ENCODE results near the gene CYP46A1.

CYP46A1 gene

GRCh38 chr14:99716850-99717681 lies 33.0 kb downstream of the CYP46A1 start:
- no peak for DNase-seq

- no peak for DNase-seq
Measured at GRCh38 chr14:99717682-99718013, 33.5 kb downstream of the CYP46A1 start.

GRCh38 chr14:99718031-99718810 lies 34.1 kb downstream of the CYP46A1 start:
- no peak for DNase-seq

- no peak for DNase-seq
Measured at GRCh38 chr14:99718811-99719192, 34.7 kb downstream of the CYP46A1 start.

GRCh38 chr14:99720941-99721791 lies 37.1 kb downstream of the CYP46A1 start:
- no peak for DNase-seq

- DNase-seq = no peak
Measured at GRCh38 chr14:99721792-99722516, 37.9 kb downstream of the CYP46A1 start.

GRCh38 chr14:99722741-99723140 lies 38.6 kb downstream of the CYP46A1 start:
- DNase-seq = no peak

- DNase-seq = peak; percentile 34
Measured at GRCh38 chr14:99724196-99724891, 40.2 kb downstream of the CYP46A1 start.

- DNase-seq = no peak
Measured at GRCh38 chr14:99724939-99725773, 41.1 kb downstream of the CYP46A1 start.

- no peak for DNase-seq
Measured at GRCh38 chr14:99725774-99726537, 41.9 kb downstream of the CYP46A1 start.

GRCh38 chr14:99726538-99727095 lies 42.5 kb downstream of the CYP46A1 start:
- DNase-seq = no peak

GRCh38 chr14:99727096-99727870 lies 43.2 kb downstream of the CYP46A1 start:
- no peak for DNase-seq

- DNase-seq = no peak
Measured at GRCh38 chr14:99728231-99728920, 44.3 kb downstream of the CYP46A1 start.

- DNase-seq = no peak
Measured at GRCh38 chr14:99728981-99729451, 44.9 kb downstream of the CYP46A1 start.

- DNase-seq = no peak
Measured at GRCh38 chr14:99729991-99730875, 46.1 kb downstream of the CYP46A1 start.

- no peak for DNase-seq
Measured at GRCh38 chr14:99730876-99731546, 46.9 kb downstream of the CYP46A1 start.
